H1 (cell line): ENCODE results near the gene GPR26. TPM values are rescaled to one million over a fixed set of nuclear protein-coding genes. Genes with fewer than 3 reads are reported as not detected.

Source experiments
- ASH2L ChIP-seq: fragments of 200-600, 300-600 bp; sonication (generic); IDR thresholded peaks from one replicate; pipeline ENCODE4 v1.7.1; 2017; ENCODE audit warnings: low read length
- CEBPB ChIP-seq: IDR thresholded peaks from 2 replicates; pipeline ENCODE4 v1.6.1; 2012; ENCODE audit warnings: low read depth, low read length
- EGR1 ChIP-seq: IDR thresholded peaks from 2 replicates; pipeline ENCODE4 v1.6.1; 2011; ENCODE audit warnings: low read depth, low read length, borderline replicate concordance
- FOSL1 ChIP-seq: IDR thresholded peaks from 2 replicates; pipeline ENCODE4 v1.6.1; 2011; ENCODE audit warnings: mild to moderate bottlenecking, low read depth, low read length, moderate library complexity; ENCODE audit not compliant: insufficient read depth
- GABPA ChIP-seq: IDR thresholded peaks from 2 replicates; pipeline ENCODE4 v1.6.1; 2011; ENCODE audit warnings: mild to moderate bottlenecking, low read length, moderate library complexity, borderline replicate concordance; ENCODE audit not compliant: insufficient read depth
- SAP30 ChIP-seq: fragments of 300-600 bp; sonication (generic); IDR thresholded peaks from 2 replicates; pipeline ENCODE4 v1.7.1; 2012; ENCODE audit warnings: low read length, moderate library complexity, mild to moderate bottlenecking, inconsistent platforms; ENCODE audit not compliant: insufficient read depth, insufficient replicate concordance
- SRF ChIP-seq: IDR thresholded peaks from 2 replicates; pipeline ENCODE4 v1.6.1; 2011; ENCODE audit warnings: mild to moderate bottlenecking, low read depth, low read length, moderate library complexity
- TBP ChIP-seq: IDR thresholded peaks from 2 replicates; pipeline ENCODE4 v1.6.1; 2011; ENCODE audit warnings: low read depth, low read length, improper control_type of control experiment
- polyA plus RNA-seq, 7 experiments: library from polyadenylated mRNA; depleted of rRNA in 3 of 7; stranded (reverse) in 5 of 7; unstranded in 2 of 7; fragments of >200 nt in 5 of 7; fragments of 200-250 nt in 2 of 7; gene quantifications; 1 replicate in 5 of 7; 2 replicates in 1 of 7; 4 replicates in 1 of 7; pipeline versions ENCODE4 v1.2.1 to v1.2.3, GENCODE V29; 2011 to 2013; ENCODE audit warnings: missing spikeins in 2 of 7, mixed read lengths in 2 of 7
- total RNA-seq: library from RNA; stranded (reverse); fragmentation: NEBNext Ultra II Directional; extraction: Animal tissue kit (Norgen Biotek cat#: 25700); gene quantifications from 2 replicates; pipeline ENCODE4 v1.2.1, GENCODE V29; 2021
- TF ChIP-seq, protein P1 (sequence below): fragments of 300-600 bp; sonication (generic); IDR thresholded peaks from 2 replicates; pipeline ENCODE4 v1.7.1; 2012; ENCODE audit warnings: low read length, moderate library complexity, mild to moderate bottlenecking, inconsistent platforms; ENCODE audit not compliant: insufficient replicate concordance
- TF ChIP-seq, protein P2 (sequence below): IDR thresholded peaks from 2 replicates; pipeline ENCODE4 v1.6.1; 2011; ENCODE audit warnings: low read depth, mild to moderate bottlenecking, low read length; ENCODE audit not compliant: insufficient read depth

The GPR26 gene
- total and polyA plus RNA-seq, 2 of the 8 experiments (the other 6 are each of a cell fraction or from before 2014, with no cell fraction given): 0.09 to 0.21 TPM

DNA sequence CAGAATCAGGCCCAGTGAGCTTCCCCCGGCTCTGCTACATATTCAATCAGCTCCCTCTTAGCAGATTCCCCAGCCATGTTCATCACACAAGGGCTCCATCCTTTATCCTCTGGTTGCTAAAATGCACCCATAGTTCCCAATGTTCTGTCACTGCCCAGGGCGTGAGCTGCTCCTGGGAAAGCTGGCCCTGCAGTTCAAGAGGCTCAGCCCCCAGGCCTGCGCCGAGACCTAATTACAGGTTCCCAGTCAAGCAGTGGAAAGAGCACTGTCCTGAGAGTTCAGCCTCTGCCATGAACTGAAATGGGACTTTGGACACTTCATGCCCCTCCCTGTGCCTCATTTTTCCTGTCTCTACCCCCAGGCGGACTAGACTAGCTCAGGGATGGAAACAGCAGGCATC, 75.6 kb downstream of the GPR26 start (continued):
- TF ChIP-seq, protein P1, sequence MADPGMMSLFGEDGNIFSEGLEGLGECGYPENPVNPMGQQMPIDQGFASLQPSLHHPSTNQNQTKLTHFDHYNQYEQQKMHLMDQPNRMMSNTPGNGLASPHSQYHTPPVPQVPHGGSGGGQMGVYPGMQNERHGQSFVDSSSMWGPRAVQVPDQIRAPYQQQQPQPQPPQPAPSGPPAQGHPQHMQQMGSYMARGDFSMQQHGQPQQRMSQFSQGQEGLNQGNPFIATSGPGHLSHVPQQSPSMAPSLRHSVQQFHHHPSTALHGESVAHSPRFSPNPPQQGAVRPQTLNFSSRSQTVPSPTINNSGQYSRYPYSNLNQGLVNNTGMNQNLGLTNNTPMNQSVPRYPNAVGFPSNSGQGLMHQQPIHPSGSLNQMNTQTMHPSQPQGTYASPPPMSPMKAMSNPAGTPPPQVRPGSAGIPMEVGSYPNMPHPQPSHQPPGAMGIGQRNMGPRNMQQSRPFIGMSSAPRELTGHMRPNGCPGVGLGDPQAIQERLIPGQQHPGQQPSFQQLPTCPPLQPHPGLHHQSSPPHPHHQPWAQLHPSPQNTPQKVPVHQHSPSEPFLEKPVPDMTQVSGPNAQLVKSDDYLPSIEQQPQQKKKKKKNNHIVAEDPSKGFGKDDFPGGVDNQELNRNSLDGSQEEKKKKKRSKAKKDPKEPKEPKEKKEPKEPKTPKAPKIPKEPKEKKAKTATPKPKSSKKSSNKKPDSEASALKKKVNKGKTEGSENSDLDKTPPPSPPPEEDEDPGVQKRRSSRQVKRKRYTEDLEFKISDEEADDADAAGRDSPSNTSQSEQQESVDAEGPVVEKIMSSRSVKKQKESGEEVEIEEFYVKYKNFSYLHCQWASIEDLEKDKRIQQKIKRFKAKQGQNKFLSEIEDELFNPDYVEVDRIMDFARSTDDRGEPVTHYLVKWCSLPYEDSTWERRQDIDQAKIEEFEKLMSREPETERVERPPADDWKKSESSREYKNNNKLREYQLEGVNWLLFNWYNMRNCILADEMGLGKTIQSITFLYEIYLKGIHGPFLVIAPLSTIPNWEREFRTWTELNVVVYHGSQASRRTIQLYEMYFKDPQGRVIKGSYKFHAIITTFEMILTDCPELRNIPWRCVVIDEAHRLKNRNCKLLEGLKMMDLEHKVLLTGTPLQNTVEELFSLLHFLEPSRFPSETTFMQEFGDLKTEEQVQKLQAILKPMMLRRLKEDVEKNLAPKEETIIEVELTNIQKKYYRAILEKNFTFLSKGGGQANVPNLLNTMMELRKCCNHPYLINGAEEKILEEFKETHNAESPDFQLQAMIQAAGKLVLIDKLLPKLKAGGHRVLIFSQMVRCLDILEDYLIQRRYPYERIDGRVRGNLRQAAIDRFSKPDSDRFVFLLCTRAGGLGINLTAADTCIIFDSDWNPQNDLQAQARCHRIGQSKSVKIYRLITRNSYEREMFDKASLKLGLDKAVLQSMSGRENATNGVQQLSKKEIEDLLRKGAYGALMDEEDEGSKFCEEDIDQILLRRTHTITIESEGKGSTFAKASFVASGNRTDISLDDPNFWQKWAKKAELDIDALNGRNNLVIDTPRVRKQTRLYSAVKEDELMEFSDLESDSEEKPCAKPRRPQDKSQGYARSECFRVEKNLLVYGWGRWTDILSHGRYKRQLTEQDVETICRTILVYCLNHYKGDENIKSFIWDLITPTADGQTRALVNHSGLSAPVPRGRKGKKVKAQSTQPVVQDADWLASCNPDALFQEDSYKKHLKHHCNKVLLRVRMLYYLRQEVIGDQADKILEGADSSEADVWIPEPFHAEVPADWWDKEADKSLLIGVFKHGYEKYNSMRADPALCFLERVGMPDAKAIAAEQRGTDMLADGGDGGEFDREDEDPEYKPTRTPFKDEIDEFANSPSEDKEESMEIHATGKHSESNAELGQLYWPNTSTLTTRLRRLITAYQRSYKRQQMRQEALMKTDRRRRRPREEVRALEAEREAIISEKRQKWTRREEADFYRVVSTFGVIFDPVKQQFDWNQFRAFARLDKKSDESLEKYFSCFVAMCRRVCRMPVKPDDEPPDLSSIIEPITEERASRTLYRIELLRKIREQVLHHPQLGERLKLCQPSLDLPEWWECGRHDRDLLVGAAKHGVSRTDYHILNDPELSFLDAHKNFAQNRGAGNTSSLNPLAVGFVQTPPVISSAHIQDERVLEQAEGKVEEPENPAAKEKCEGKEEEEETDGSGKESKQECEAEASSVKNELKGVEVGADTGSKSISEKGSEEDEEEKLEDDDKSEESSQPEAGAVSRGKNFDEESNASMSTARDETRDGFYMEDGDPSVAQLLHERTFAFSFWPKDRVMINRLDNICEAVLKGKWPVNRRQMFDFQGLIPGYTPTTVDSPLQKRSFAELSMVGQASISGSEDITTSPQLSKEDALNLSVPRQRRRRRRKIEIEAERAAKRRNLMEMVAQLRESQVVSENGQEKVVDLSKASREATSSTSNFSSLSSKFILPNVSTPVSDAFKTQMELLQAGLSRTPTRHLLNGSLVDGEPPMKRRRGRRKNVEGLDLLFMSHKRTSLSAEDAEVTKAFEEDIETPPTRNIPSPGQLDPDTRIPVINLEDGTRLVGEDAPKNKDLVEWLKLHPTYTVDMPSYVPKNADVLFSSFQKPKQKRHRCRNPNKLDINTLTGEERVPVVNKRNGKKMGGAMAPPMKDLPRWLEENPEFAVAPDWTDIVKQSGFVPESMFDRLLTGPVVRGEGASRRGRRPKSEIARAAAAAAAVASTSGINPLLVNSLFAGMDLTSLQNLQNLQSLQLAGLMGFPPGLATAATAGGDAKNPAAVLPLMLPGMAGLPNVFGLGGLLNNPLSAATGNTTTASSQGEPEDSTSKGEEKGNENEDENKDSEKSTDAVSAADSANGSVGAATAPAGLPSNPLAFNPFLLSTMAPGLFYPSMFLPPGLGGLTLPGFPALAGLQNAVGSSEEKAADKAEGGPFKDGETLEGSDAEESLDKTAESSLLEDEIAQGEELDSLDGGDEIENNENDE: no peak
- TF ChIP-seq TBP (no peak), GABPA (no peak), ASH2L (no peak), FOSL1 (no peak), CEBPB (no peak), EGR1 (no peak), SAP30 (no peak), SRF (no peak)
- TF ChIP-seq, protein P2, sequence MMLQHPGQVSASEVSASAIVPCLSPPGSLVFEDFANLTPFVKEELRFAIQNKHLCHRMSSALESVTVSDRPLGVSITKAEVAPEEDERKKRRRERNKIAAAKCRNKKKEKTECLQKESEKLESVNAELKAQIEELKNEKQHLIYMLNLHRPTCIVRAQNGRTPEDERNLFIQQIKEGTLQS: no peak
